Activated CD8-positive, alpha-beta memory T cell treated with anti-CD3 and anti-CD28 coated beads for 4 hours (primary cell): Measurements from ENCODE around the gene PIK3C2B.
A peak's percentile ranks its signal among the peaks of the same experiment; 100 is the strongest.
"Not testable (repeated sequence)": the region's sequence is repeated elsewhere in the genome, so short reads cannot be mapped to it uniquely, and the experiment has no call there.

ENCODE experiments used
- DNase-seq, 2 donors: peaks; one replicate each; pipeline ENCODE4 v3.0.0-alpha.2; 2020; ENCODE audit warnings: low read depth in 2 of 2

Gene PIK3C2B

GRCh38 chr1:204494281-204495077, at the start of gene PIK3C2B:
PIK3C2B (minus strand) TSS chr1:204494805; CDS start chr1:204469802, 25,003 bp downstream.
- peak; percentile 30 to 48 for DNase-seq

GRCh38 chr1:204544321-204544720, 49.7 kb upstream of the PIK3C2B start:
- no peak for DNase-seq

- no peak for DNase-seq
These were observed 47.0 kb upstream of the PIK3C2B start for GRCh38 chr1:204541626-204542025.

GRCh38 chr1:204532832-204533231, 38.2 kb upstream of the PIK3C2B start:
- DNase-seq: no peak

GRCh38 chr1:204530932-204531331, 36.3 kb upstream of the PIK3C2B start:
- DNase-seq: no peak

- DNase-seq: no peak
These were observed 34.8 kb upstream of the PIK3C2B start for GRCh38 chr1:204529371-204529895.

GRCh38 chr1:204528677-204529076, 34.1 kb upstream of the PIK3C2B start:
- no peak for DNase-seq

- DNase-seq: no peak
These were observed 33.6 kb upstream of the PIK3C2B start for GRCh38 chr1:204528241-204528640.

- no peak for DNase-seq
These were observed 30.4 kb upstream of the PIK3C2B start for GRCh38 chr1:204524986-204525385.

GRCh38 chr1:204523605-204524215, 29.1 kb upstream of the PIK3C2B start:
- DNase-seq: no peak

- DNase-seq: not testable (repeated sequence)
These were observed 27.4 kb upstream of the PIK3C2B start for GRCh38 chr1:204521941-204522521.

GRCh38 chr1:204520834-204521709, 26.5 kb upstream of the PIK3C2B start:
- peak in 1 of 2 donors; percentile 53 for DNase-seq

GRCh38 chr1:204517382-204517781, 22.8 kb upstream of the PIK3C2B start:
- DNase-seq: not testable (repeated sequence)

- peak; percentile 90 to 91 for DNase-seq
These were observed 21.7 kb upstream of the PIK3C2B start, which contains the start of gene MDM4 for GRCh38 chr1:204516180-204516879. MDM4 (plus strand) TSS chr1:204516406; CDS start chr1:204525519, 9,113 bp downstream.

GRCh38 chr1:204514828-204515227, 20.2 kb upstream of the PIK3C2B start:
- DNase-seq: no peak

GRCh38 chr1:204513117-204513716, 18.6 kb upstream of the PIK3C2B start:
- no peak for DNase-seq

- no peak for DNase-seq
These were observed 16.8 kb upstream of the PIK3C2B start for GRCh38 chr1:204511366-204511765.

GRCh38 chr1:204509186-204509635, 14.6 kb upstream of the PIK3C2B start:
- DNase-seq: no peak

GRCh38 chr1:204507317-204508105, 12.9 kb upstream of the PIK3C2B start:
- no peak for DNase-seq

GRCh38 chr1:204506969-204507316, 12.3 kb upstream of the PIK3C2B start:
- DNase-seq: peak; percentile 80 to 85
